Esophagus (tissue), 2 donors: ENCODE measurements around the gene GMDS. TPM values are rescaled to one million over a fixed set of nuclear protein-coding genes. Genes with fewer than 3 reads are reported as not detected.

Experiments
- H3K27ac ChIP-seq, 2 donors: one replicate each; pipeline ENCODE4 v1.5.1; 2013; ENCODE audit warnings: low read depth in 2 of 2, mild to moderate bottlenecking in 2 of 2, inconsistent platforms in 1 of 2, low read length in 1 of 2, moderate library complexity in 1 of 2
- H3K27me3 ChIP-seq, 2 donors: one replicate each; pipeline ENCODE4 v1.6.1; 2013; ENCODE audit warnings: low read length in 2 of 2, control low read depth in 1 of 2, mild to moderate bottlenecking in 1 of 2; ENCODE audit not compliant: insufficient read depth in 2 of 2, control insufficient read depth in 1 of 2
- H3K36me3 ChIP-seq, 2 donors: one replicate each; pipeline ENCODE4 v1.6.1; 2013; ENCODE audit warnings: low read length in 1 of 2; ENCODE audit not compliant: control insufficient read depth in 2 of 2, insufficient read depth in 2 of 2
- H3K4me1 ChIP-seq, 2 donors: one replicate each; pipeline ENCODE4 v1.6.1; 2013; ENCODE audit warnings: low read length in 1 of 2; ENCODE audit not compliant: control insufficient read depth in 2 of 2, insufficient read depth in 2 of 2
- H3K4me3 ChIP-seq, 2 donors: one replicate each; pipeline ENCODE4 v1.5.1; 2013; ENCODE audit warnings: low read length in 2 of 2, mild to moderate bottlenecking in 2 of 2, low read depth in 1 of 2, moderate library complexity in 1 of 2
- H3K9me3 ChIP-seq, 2 donors: one replicate each; pipeline ENCODE4 v1.6.1; 2013; ENCODE audit warnings: mild to moderate bottlenecking in 2 of 2, low read depth in 1 of 2, low read length in 1 of 2, moderate library complexity in 1 of 2; ENCODE audit not compliant: control insufficient read depth in 2 of 2, insufficient read depth in 1 of 2
- WGBS, 2 donors: extraction: QIAGEN DNeasy Blood & Tissue Kit; methylation state at CpG; one replicate each; pipeline ENCODE4 v1.1.7; 2013; 5-methylcytosine and 5-hydroxymethylcytosine counted together
- polyA plus RNA-seq, 2 donors: library from polyadenylated mRNA; stranded (reverse); fragments of 200-250 nt; gene quantifications; one replicate each; pipeline ENCODE4 v1.2.3, GENCODE V29; 2013
- donor health status: healthy with polysubstance abuse.
- donor health status: Bipolar disorder and iron deficiency.

Gene GMDS
- polyA plus RNA-seq, 2 donors: 42.4 to 54.5 TPM

DNA sequence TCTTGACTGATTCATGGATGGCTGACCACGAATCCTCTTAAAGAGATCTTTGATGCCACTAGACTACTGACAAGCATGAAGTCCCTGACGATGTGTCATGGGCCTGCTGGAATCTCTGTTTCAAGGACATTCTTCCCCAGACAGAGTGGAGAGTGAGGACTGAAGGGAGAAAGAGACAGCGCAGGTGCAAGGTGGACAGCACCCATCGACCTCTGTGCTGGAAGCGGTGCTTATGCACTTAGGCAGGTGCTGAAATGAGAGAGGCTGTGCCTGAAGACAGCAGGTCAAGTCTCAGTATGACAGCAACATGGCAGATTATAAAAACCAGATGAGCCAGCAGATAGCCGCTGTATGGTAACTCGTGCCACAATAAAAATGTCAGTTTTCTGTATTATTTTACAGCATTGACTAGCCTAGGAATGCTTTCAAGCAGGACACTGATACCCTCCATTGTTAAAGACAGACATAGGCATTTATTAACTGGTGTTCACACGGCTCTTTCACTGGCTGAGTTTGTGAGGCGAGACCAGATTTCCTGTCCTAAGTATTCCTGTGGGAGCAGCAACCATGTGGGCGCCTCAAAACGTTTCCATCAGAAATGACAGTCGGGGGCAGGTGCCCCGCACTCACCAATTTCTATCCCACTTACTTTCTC is 588.2 kb downstream of the GMDS start:
- no peak overlapping the region for H3K4me3 ChIP-seq
- no peaks in the 10 kb centered on the region for H3K27me3 ChIP-seq
- H3K27ac ChIP-seq: no peak overlapping the region
- no peaks in the 10 kb centered on the region for H3K9me3 ChIP-seq
- peaks cover 0 to 2% of the 10 kb centered on the region in 2 donors for H3K36me3 ChIP-seq
- WGBS, 2 donors: 84 to 90% methylated on average over 13 of the region's 13 CpGs
- H3K4me1 ChIP-seq: no peaks in the 10 kb centered on the region

DNA sequence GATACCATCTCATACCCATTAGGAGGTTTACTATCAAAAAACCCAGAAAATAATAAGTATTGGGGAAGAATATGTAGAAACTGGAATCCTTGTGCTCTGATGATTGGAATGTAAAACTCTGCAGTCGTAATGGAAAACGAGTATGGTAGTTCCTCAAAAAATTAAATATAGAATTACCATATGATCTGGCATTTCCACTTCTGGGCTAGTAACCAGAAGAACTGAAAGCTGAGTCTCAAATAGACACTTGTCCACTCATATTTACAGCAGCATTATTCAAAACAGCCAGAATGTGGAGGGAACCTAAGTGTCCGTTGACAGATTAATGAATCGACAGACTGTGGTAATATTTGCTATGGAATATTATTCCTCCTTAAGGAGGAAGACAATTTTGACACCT is 591.4 kb downstream of the GMDS start:
- H3K4me3 ChIP-seq: no peak overlapping the region
- H3K27ac ChIP-seq: no peak overlapping the region
- WGBS, 2 donors: 86% methylated on average over 4 of the region's 4 CpGs
- no peaks in the 10 kb centered on the region for H3K9me3 ChIP-seq
- peaks cover 0 to 2% of the 10 kb centered on the region in 2 donors for H3K36me3 ChIP-seq
- no peaks in the 10 kb centered on the region for H3K4me1 ChIP-seq
- H3K27me3 ChIP-seq: no peaks in the 10 kb centered on the region

DNA sequence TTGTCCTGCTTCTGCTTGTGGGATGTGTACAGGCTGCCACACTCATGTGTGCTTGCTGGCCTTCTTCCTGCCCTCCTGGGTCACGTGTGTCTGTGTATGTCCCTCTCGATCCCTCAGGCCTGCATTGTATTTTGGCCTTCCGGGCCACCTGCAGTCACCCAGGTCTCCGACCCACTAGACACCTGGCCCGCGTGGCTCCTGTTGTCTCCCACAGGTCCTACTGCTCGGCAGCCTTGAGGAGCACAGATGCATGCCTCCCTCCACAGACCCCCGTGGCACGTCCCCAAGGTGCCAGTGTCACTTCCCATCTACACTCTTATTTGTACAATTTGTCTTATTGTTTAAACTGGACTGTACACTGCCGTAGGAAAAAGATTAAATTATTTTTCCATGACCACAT is 592.6 kb downstream of the GMDS start:
- H3K4me1 ChIP-seq: no peaks in the 10 kb centered on the region
- WGBS, 2 donors: 92 to 94% methylated on average over 10 of the region's 10 CpGs
- H3K27ac ChIP-seq: no peak overlapping the region
- H3K9me3 ChIP-seq: no peaks in the 10 kb centered on the region
- H3K27me3 ChIP-seq: no peaks in the 10 kb centered on the region
- no peak overlapping the region for H3K4me3 ChIP-seq
- H3K36me3 ChIP-seq: peaks cover 0 to 2% of the 10 kb centered on the region in 2 donors

DNA sequence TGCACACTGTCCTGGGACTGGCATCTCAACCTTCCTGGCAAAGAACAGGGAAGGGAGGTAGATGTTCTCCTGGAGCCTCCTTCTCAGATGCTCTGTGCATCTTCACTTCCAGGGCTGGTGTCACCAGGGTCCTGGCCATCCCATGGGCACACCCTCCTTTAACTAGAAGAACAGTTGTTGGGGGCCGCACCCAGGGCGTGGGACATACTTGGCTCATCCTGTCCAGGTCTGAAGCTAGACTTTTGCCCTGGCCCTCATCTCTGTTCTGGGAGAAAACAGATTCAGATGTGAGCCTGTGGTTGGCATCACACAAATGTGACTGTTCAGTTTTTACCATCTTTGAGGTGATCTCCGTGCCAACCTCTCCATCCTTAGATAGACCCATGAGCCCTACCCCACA is 594.0 kb downstream of the GMDS start:
- Histone ChIP-seq H3K27me3 (no peaks in the 10 kb centered on the region), H3K36me3 (no peaks in the 10 kb centered on the region), H3K4me3 (no peak overlapping the region), H3K27ac (no peak overlapping the region), H3K4me1 (no peaks in the 10 kb centered on the region), H3K9me3 (no peaks in the 10 kb centered on the region)
- whole genome bisulfite sequencing, 2 donors: 96 to 99% methylated on average over 3 of the region's 3 CpGs

DNA sequence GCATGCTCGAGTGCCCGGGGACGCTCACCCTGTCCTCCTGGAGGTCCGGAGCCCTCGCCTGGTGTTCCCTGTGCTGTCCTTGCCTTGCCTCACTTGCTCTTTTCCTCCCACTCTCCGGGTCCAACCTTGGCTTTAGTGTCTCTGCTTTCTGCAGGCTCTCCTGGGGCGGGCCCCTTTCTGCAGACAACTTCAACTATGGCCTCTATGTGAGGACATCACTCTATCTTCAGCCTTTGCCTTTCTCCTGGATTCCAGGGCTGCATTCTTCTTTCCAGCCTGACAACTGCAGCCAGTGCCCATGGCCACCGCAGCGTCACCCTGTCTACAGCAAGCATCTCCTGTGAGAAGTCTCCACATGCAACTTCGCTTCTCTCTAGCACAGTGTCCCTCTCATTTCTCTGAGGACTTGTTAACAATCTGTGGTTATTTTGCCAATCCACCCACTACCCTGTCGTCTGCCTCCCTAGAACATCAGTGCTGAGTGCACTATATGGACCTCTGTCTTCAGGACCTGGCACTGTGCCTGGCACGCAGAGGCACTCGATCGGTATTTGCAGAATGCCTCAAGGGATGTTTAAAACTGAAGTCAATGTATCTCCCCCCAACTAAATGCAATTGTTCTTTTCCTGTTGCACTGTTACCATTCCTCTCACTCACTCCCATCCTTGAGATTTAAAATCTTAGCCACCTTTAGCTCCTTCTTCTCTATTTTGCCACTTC is 599.8 kb downstream of the GMDS start:
- Histone ChIP-seq H3K36me3 (no peaks in the 10 kb centered on the region), H3K27ac (no peak overlapping the region), H3K27me3 (no peaks in the 10 kb centered on the region), H3K9me3 (no peaks in the 10 kb centered on the region), H3K4me3 (no peak overlapping the region), H3K4me1 (peaks cover 0 to 4% of the 10 kb centered on the region in 2 donors)
- WGBS, 2 donors: 80 to 89% methylated on average over 14 of the region's 14 CpGs

DNA sequence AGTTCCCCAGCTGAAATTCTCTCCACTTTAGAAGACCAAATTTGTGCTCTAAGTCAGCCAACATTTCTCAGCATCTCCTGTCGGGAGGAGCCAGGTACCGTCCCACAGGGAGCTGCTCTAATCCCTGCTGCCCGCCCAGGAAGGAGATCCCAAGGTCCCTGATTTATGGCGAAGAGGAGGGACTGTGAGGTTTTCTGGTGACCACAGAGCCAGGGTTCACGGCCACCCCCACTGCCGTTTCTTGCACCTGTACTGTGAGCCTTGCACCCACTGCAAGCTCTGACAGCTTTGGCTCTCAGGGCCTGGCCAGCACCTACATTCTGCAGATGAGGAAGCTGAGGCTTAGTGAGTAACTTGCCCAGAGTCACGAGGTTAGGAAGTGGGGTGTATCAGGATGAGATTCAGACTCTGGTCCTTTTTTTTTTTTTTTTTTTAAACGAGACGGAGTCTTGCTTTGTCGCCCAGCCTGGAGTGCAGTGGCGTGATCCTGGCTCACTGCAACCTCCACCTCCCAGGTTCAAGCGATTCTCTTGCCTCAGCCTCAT is 600.8 kb downstream of the GMDS start:
- Histone ChIP-seq H3K27ac (no peak overlapping the region), H3K4me3 (no peak overlapping the region), H3K27me3 (no peaks in the 10 kb centered on the region), H3K9me3 (no peaks in the 10 kb centered on the region), H3K4me1 (peaks cover 0 to 9% of the 10 kb centered on the region in 2 donors), H3K36me3 (peaks cover 0 to under 1% of the 10 kb centered on the region in 2 donors)
- whole genome bisulfite sequencing, 2 donors: 84 to 86% methylated on average over 12 of the region's 12 CpGs

DNA sequence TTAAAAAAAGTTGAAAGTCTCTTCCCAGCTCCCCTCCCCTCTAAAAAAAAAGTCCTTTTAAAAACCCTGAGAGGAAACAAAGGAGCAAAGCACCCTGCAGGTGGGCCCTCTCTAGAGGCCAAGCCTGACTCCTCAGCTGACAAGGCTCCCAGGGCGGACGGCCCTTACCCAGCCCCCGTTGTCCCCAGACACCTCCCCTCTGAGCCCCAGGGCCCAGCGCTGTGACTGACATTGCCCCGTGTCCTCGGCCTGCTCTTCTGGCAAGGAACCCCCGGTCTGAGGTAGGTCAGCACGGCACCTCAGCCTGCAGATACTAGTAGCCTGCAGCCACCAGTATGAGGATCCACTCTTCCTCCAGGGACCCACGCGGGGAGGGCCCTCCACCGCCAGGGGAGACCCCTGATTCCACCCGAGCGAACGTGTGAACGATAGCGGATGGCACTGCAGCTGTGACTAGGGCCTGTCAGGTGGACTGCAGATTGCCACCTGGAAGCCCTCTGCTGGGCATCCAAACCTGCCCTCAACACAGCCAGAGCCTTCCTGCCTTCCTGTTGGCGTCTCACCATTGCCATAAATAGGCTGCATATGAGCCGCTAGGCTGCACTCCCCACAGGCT is 601.5 kb downstream of the GMDS start:
- H3K27ac ChIP-seq: no peak overlapping the region
- no peaks in the 10 kb centered on the region for H3K27me3 ChIP-seq
- no peaks in the 10 kb centered on the region for H3K9me3 ChIP-seq
- no peak overlapping the region for H3K4me3 ChIP-seq
- H3K36me3 ChIP-seq: peaks cover 0 to 4% of the 10 kb centered on the region in 2 donors
- H3K4me1 ChIP-seq: peaks cover 3 to 9% of the 10 kb centered on the region in 2 donors
- WGBS, 2 donors: 90 to 93% methylated on average over 18 of the region's 18 CpGs

DNA sequence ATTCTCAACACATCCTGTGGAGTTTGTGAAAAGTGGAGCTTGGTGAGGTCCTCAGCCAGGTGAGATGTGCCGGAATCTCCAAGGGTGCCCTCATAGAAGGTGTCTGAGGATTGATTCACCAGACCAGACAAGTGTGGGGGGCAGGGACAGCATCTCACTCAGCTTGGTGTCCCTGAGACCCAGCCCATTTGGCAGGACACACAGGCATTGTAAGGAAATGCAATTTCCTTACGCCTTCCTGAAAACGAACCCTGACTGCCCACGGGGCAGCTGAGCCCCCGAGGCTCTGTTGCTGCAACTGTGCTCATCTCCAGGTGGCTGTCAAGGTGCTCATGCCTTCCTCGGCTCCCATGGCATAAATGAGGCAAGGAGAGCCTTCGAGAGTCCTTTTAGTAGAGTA is 602.3 kb downstream of the GMDS start:
- WGBS, 2 donors: 67 to 77% methylated on average over 7 of the region's 7 CpGs
- Histone ChIP-seq H3K27ac (no peak overlapping the region), H3K9me3 (no peaks in the 10 kb centered on the region), H3K4me3 (no peak overlapping the region), H3K36me3 (peaks cover 0 to 4% of the 10 kb centered on the region in 2 donors), H3K27me3 (no peaks in the 10 kb centered on the region), H3K4me1 (peaks cover 3 to 9% of the 10 kb centered on the region in 2 donors)

DNA sequence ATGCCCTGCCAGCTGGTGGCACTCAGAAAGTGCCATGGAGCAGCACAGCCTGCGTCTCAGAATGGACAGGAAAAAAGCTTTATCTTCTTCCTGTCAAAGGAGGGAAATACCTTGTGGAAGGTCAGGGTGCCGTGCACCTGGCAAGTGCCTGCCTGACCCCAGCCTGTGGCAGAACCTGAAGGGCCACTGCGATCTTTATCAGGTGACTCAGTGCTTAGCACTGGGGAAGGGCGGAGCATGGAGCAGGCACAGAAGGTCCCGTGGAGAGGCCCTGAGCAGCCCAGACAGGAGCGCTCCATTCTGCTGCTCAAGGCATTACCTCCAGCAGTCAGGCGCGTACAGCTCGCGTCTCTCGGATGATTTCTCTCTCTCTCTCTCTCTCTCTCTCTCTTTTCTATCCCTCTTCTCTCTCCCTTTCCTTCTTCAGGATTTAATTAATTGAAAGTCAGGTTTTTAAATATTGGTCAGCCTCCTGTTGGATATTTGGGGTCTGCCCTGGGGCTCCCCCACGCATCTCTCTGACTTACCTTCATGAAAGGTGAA is 604.0 kb downstream of the GMDS start:
- no peaks in the 10 kb centered on the region for H3K27me3 ChIP-seq
- no peaks in the 10 kb centered on the region for H3K9me3 ChIP-seq
- H3K36me3 ChIP-seq: peaks cover 0 to 4% of the 10 kb centered on the region in 2 donors
- H3K4me3 ChIP-seq: no peak overlapping the region
- 52 to 57% methylated on average over 12 of the region's 12 CpGs for WGBS, 2 donors
- peak overlapping the region in 1 of 2 donors; percentile 24 for H3K27ac ChIP-seq
- H3K4me1 ChIP-seq: peaks cover 9 to 23% of the 10 kb centered on the region in 2 donors
